ENCODE results near the gene NFIA.

NFIA gene

DNA sequence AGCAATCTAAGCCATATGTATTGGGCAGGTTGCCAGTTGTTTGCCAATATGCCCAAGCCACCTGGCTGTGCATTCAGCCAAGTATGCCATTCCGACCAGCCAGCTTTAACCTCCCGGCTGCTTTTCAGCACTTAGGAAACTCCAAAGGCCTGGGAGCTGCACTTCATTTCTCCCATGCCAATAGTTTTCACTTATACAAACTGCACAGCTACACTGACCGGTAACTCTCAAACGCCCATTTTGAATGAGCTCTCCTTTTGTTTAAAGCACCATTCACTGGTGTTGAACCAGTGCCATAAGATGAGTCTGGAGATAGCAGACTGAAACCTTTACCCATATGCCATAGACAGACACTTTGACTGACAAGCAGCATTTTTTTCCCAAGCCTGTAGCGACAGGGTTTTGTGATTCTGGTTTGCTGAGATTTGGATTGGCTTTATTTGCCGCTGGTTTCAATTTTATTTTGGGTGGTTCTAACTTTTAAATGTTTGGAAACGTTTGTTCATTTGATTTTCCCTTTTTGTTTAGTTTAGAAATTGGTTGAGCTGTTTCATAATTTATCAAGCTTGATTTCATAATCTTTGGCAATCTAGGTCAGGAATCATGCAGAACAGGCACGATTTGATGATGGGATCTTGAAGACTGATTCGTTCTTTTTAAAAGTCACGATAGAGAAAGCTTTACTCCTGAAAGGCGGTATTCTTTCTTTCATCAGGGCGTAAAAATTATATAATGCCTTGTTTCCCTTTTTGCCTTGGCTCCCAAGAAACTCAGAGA lies 144.6 kb downstream of the NFIA start:
- DNase-seq = peak; percentile 39

- DNase-seq = no peak
These were observed 145.6 kb downstream of the NFIA start for GRCh38 chr1:61227857-61228550.

GRCh38 chr1:61230523-61230922 lies 148.2 kb downstream of the NFIA start:
- DNase-seq = no peak

- no peak for DNase-seq
These were observed 149.4 kb downstream of the NFIA start for GRCh38 chr1:61231795-61232194.

DNA sequence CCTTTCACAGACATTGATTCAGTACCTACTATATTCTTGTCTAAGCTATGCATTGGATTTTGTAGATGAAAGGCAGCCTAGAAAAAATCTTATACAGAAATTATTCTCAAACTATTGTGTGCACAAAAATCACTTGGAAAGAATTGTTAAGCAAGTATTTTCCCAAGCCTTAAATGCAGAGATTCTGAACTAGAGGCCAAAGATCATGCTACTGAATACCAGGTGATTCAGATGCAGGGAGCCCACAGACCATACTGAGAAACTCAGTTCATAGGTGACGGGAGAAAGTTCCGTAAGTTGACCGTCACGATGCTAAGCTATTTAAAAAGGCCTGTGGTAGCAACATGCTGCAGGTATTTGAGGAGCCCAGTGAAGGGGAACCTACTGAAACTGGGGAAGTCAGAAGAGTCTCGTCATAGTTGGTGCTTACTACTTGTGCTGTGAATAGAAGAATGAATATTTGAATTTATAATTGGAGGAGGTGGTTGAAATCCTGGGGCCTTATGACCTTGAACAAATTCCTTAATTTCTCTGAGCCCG lies 150.8 kb downstream of the NFIA start:
- no peak for DNase-seq

- no peak for DNase-seq
These were observed 152.2 kb downstream of the NFIA start for GRCh38 chr1:61234587-61234919.

- DNase-seq = no peak
These were observed 154.8 kb downstream of the NFIA start for GRCh38 chr1:61237147-61237546.

GRCh38 chr1:61237659-61238358 lies 155.4 kb downstream of the NFIA start:
- DNase-seq = no peak

GRCh38 chr1:61238359-61238665 lies 156.0 kb downstream of the NFIA start:
- no peak for DNase-seq

DNA sequence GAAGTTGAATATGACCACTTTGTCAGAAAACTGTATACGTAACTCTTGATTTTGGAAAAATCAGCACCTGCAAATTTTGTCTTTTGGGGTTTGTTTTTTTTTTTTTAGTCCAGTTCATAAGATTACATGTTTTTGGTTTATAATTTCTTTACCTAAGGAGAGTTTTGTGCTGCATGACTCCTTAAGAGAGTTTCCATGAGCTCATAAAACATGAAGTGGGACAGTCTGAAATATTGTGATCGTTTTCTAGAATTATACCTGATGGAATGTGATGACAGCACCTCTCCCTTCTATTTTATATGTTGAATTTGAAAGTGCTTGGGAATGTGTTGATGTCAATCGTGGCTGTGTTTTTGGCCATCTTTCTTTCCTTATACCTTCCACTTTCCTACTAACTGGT lies 158.5 kb downstream of the NFIA start:
- no peak for DNase-seq

DNA sequence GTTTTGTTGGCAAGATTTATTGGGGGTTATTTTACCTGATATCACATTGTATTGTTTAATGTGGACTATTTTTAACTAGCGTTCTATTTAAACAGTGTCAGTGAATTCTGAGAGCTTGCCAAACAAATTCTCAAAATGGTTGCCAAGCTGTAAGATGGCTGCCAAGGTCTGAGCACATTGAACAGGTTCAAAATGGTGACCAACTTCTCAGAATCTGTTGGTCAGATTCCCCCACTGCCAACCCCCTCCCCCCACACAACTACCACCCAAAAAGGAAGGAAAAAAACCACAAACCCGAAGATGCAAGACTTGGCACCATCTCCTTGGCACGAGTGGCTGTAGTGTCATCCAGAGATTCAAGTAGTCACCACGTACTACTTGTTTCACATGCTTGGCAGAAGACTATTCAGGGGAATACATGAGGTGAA lies 159.1 kb downstream of the NFIA start:
- no peak for DNase-seq

DNA sequence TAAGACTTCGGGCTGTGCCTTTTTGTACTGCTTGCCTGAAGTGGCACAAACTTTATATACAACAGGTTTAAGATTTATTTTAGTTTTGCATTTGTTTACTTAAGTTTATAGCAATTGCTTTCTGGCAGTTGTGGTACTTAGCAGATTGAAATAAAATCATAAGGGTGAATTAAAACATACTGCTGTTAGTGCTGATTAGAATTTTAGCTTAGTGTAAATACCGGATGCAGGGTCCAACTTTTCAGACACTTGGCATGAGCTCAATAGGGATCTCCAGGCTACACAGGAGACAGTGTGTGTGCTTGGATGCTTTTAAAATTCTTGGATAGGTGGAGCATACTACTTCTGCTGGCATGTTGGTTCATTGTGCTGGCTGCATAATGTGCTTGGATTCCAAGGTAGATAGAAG lies 159.6 kb downstream of the NFIA start:
- DNase-seq = no peak

- DNase-seq = no peak
These were observed 161.8 kb downstream of the NFIA start for GRCh38 chr1:61244114-61244513.

- DNase-seq = no peak
These were observed 163.5 kb downstream of the NFIA start for GRCh38 chr1:61245696-61246400.

GRCh38 chr1:61247051-61247825 lies 164.9 kb downstream of the NFIA start:
- no peak for DNase-seq

DNA sequence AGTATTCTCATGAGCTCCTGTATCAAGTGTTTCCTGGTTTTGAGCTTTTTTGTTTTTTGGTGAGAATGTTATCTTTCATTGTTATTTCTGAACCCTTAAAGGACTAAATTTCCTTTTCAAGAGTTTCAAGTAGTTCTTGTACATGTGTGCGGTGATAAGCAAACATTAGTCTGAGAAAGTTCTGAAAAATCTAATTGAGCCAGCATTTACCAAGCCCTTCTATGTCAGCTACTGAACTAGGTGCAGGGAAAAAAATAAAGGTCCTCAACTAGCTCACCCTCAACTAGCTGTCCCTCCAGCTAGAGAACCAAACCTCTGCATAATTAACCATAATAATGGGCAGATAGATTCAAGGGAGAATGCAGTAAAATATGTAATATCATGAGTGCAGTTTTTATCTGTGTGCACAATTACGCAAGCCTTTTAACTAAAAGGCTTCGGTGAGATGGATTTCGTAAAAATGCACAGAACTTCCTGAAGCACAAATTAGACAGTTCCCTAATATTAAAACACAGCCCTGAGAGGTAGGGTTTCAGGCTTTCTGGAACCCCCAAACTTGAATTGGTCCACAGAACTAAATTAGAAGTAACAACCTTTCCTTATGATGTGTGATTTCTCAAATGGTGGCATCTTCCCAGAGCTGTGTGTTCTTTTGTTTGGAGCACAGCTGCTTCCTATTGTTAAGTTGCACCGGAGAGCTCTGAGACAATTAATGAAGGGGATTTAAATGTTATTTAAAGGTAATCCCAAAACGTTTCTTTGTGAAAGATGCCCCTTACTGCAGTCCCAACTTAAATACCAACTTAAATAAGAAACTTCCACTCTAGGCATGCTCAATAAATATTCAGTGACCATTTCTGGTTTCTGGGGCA lies 165.8 kb downstream of the NFIA start:
- no peak for DNase-seq

- no peak for DNase-seq
These were observed 168.6 kb downstream of the NFIA start for GRCh38 chr1:61250933-61251332.

- peak; percentile 9 for DNase-seq
These were observed 170.8 kb downstream of the NFIA start for GRCh38 chr1:61253059-61253735.

GRCh38 chr1:61253912-61254633 lies 171.7 kb downstream of the NFIA start:
- DNase-seq = no peak
